B cell (primary cell): ENCODE data around the gene FBXO42. TPM values are rescaled to one million over a fixed set of nuclear protein-coding genes. Genes with fewer than 3 reads are reported as not detected.

Experiments used
- ATAC-seq: fragments of 200-7000 bp; cut with Tn5 transposase; one replicate; pipeline ENCODE4 v1.10.0; 2021; ENCODE audit warnings: low read depth, mild to moderate bottlenecking, moderate number of reproducible peaks, moderate library complexity
- CTCF ChIA-PET: fragments of 350-600 bp; sonication (Branson Sonifier 250); formaldehyde crosslinking; loops from one replicate; lab custom pipeline; 2021; ENCODE audit warnings: antibody characterized with exemption, inconsistent platforms; lab: Charles Lee
- POLR2A ChIA-PET: fragments of 350-600 bp; sonication (Branson Sonifier 250); formaldehyde crosslinking; loops from one replicate; lab custom pipeline; 2021; ENCODE audit warnings: antibody characterized with exemption; lab: Charles Lee
- DNase-seq: peaks from one replicate; pipeline ENCODE4 v3.0.0; 2013
- H2AFZ ChIP-seq: 2 replicates; pipeline ENCODE4 v1.6.1; 2012; ENCODE audit warnings: mild to moderate bottlenecking, low read depth, low read length; ENCODE audit not compliant: insufficient read depth, poor library complexity, severe bottlenecking
- H3K27ac ChIP-seq, 2 donors: 1 replicate in 1 of 2; 2 replicates in 1 of 2; pipeline ENCODE4 v1.5.1; 2012 to 2013; ENCODE audit warnings: low read length in 2 of 2, mild to moderate bottlenecking in 2 of 2, moderate library complexity in 1 of 2
- H3K27me3 ChIP-seq, 4 experiments: fragments of 200-600 bp in 1 of 4; sonication (generic) in 1 of 4; replicated peaks in 1 of 4; 1 replicate in 2 of 4; 2 replicates in 2 of 4; pipeline versions ENCODE4 v1.6.1 to v1.7.0; 2013 to 2016; ENCODE audit warnings: low read length in 3 of 4, mild to moderate bottlenecking in 2 of 4, mixed read lengths in 1 of 4, moderate library complexity in 1 of 4; ENCODE audit not compliant: insufficient read depth in 4 of 4, control insufficient read depth in 3 of 4; ENCODE audit errors: control extremely low read depth in 1 of 4
- H3K36me3 ChIP-seq, 2 experiments: replicated peaks in 1 of 2; 1 replicate in 1 of 2; 2 replicates in 1 of 2; pipeline versions ENCODE4 v1.6.1 to v1.7.1; 2013; ENCODE audit warnings: low read length in 1 of 2; ENCODE audit not compliant: insufficient read depth in 2 of 2, control insufficient read depth in 1 of 2; ENCODE audit errors: control extremely low read depth in 1 of 2, extremely low read depth in 1 of 2
- H3K4me1 ChIP-seq, 2 donors: fragments of 200-600 bp in 1 of 2; sonication (generic) in 1 of 2; 1 replicate in 1 of 2; 2 replicates in 1 of 2; pipeline versions ENCODE4 v1.5.1 to v1.6.1; 2013 to 2017; ENCODE audit warnings: low read length in 2 of 2; ENCODE audit not compliant: control insufficient read depth in 2 of 2, insufficient read depth in 2 of 2
- H3K4me2 ChIP-seq: replicated peaks from 2 replicates; pipeline ENCODE3; 2012; ENCODE audit warnings: mild to moderate bottlenecking, low read depth, low read length; ENCODE audit not compliant: poor library complexity, severe bottlenecking
- H3K4me3 ChIP-seq, 5 experiments: fragments of 200-600 bp in 1 of 5; sonication (generic) in 1 of 5; 1 replicate in 3 of 5; 2 replicates in 2 of 5; pipeline versions ENCODE4 v1.5.1 to v1.7.0; 2011 to 2016; ENCODE audit warnings: low read length in 4 of 5, mild to moderate bottlenecking in 4 of 5, low read depth in 2 of 5, control low read depth in 1 of 5, moderate library complexity in 1 of 5; ENCODE audit not compliant: insufficient read depth in 1 of 5; ENCODE audit errors: control extremely low read depth in 1 of 5, extremely low read depth in 1 of 5
- H3K79me2 ChIP-seq: fragments of 200-600 bp; sonication (generic); one replicate; pipeline ENCODE4 v1.6.0; 2016; ENCODE audit warnings: low read length; ENCODE audit not compliant: control insufficient read depth, insufficient read depth
- H3K9ac ChIP-seq: fragments of 200-600 bp; sonication (generic); 2 replicates; pipeline ENCODE4 v1.6.1; 2017; ENCODE audit warnings: mild to moderate bottlenecking, low read length, moderate library complexity
- H3K9me3 ChIP-seq, 3 donors: one replicate each; pipeline versions ENCODE4 v1.6.1 to v1.7.1; 2013; ENCODE audit warnings: low read length in 2 of 3; ENCODE audit not compliant: control insufficient read depth in 2 of 3, insufficient read depth in 1 of 3; ENCODE audit errors: control extremely low read depth in 1 of 3
- H4K20me1 ChIP-seq: 2 replicates; pipeline ENCODE4 v1.6.0; 2012; ENCODE audit warnings: mild to moderate bottlenecking, low read length; ENCODE audit not compliant: insufficient read depth, control insufficient read depth, poor library complexity, severe bottlenecking
- H3K27ac Mint-ChIP-seq: one replicate; pipeline ENCODE4 v1.8.0; 2021; ENCODE audit warnings: mixed read lengths
- H3K27me3 Mint-ChIP-seq: one replicate; pipeline ENCODE4 v1.8.0; 2021; ENCODE audit warnings: mixed read lengths
- H3K4me1 Mint-ChIP-seq: one replicate; pipeline ENCODE4 v1.8.0; 2021; ENCODE audit warnings: mixed read lengths
- H3K4me3 Mint-ChIP-seq: one replicate; pipeline ENCODE4 v1.8.0; 2021; ENCODE audit warnings: mixed read lengths
- H3K9me3 Mint-ChIP-seq: one replicate; pipeline ENCODE4 v1.8.0; 2022; ENCODE audit warnings: mixed read lengths; ENCODE audit not compliant: insufficient read depth
- CTCF ChIP-seq: fragments of 200-600 bp; IDR thresholded peaks from one replicate; pipeline ENCODE4 v1.8.0; 2022; ENCODE audit warnings: antibody characterized with exemption, mild to moderate bottlenecking
- EZH2 ChIP-seq: IDR thresholded peaks from 2 replicates; pipeline ENCODE4 v1.6.1; 2012; ENCODE audit warnings: borderline replicate concordance, low read depth, mild to moderate bottlenecking, moderate library complexity, low read length; ENCODE audit not compliant: insufficient read depth, poor library complexity, severe bottlenecking
- WGBS: methylation state at CpG from one replicate; pipeline ENCODE4 v1.1.5; 2013; ENCODE audit warnings: missing lambda C conversion rate; ENCODE audit not compliant: insufficient coverage; 5-methylcytosine and 5-hydroxymethylcytosine counted together
- intact Hi-C: fragments of 100-400 bp; cut with micrococcal nuclease; formaldehyde crosslinking; loops from one replicate; pipeline ENCODE4 v1.10.0; 2022
- polyA plus RNA-seq: library from polyadenylated mRNA; depleted of rRNA; stranded (reverse); fragments of >200 nt; gene quantifications from 2 replicates; pipeline ENCODE4 v1.2.3, GENCODE V29; 2012
- total RNA-seq, 2 donors: library from RNA; stranded (reverse); fragments of 120-200 nt in 1 of 2; gene quantifications; 1 replicate in 1 of 2; 2 replicates in 1 of 2; pipeline versions ENCODE4 v1.2.3 to v1.2.4, GENCODE V29; 2013 to 2022

Gene FBXO42
- total and polyA plus RNA-seq, 2 donors (not counting 1 experiment from before 2014, with no cell fraction given) = 17.2 to 33.1 TPM

- Histone ChIP-seq H2AFZ (no peak overlapping the region), H3K4me1 (peaks cover under 1 to 2% of the 10 kb centered on the region in 2 donors), H3K27ac (no peak overlapping the region), H4K20me1 (no peaks in the 10 kb centered on the region), H3K9me3 (no peaks in the 10 kb centered on the region), H3K79me2 (no peaks in the 10 kb centered on the region), H3K4me3 (no peak overlapping the region), H3K36me3 (peaks cover 0 to 6% of the 10 kb centered on the region in 2 experiments), H3K9ac (no peak overlapping the region), H3K4me2 (no peak overlapping the region), H3K27me3 (no peaks in the 10 kb centered on the region)
- Mint-ChIP-seq H3K4me1 (peaks cover 5% of the 10 kb centered on the region), H3K9me3 (no peaks in the 10 kb centered on the region), H3K27me3 (no peaks in the 10 kb centered on the region), H3K27ac (no peak overlapping the region), H3K4me3 (no peak overlapping the region)
- 97% methylated on average over 12 of the region's 17 CpGs for WGBS
- no peak for DNase-seq
- CTCF ChIA-PET = interaction anchor here (0.8 to 5.5 kb wide), 5 partner anchors 9 to 162 kb away, joined by 4 to 93 read pairs (median 8); no protein-coding TSS in a partner anchor
- POLR2A ChIA-PET = interaction anchor here (0.5 to 1.0 kb wide), 3 partner anchors 27 to 223 kb away, joined by 3 to 4 read pairs (median 4); no protein-coding TSS in a partner anchor
- TF ChIP-seq CTCF (no peak), EZH2 (no peak)
- intact Hi-C loops = no loop called here
- ATAC-seq = no peak
Observed at GRCh38 chr1:16242556-16243214, 109.6 kb downstream of the FBXO42 start.

GRCh38 chr1:16241221-16241708 lies 111.0 kb downstream of the FBXO42 start:
- Histone ChIP-seq H3K9ac (no peak overlapping the region), H4K20me1 (no peaks in the 10 kb centered on the region), H3K4me2 (no peak overlapping the region), H3K9me3 (no peaks in the 10 kb centered on the region), H3K4me1 (peaks cover 8 to 11% of the 10 kb centered on the region in 2 donors), H3K79me2 (no peaks in the 10 kb centered on the region), H3K36me3 (no peaks in the 10 kb centered on the region), H3K27ac (no peak overlapping the region), H2AFZ (no peak overlapping the region), H3K27me3 (no peaks in the 10 kb centered on the region), H3K4me3 (no peak overlapping the region)
- intact Hi-C loops = no loop called here
- POLR2A ChIA-PET = no interaction called here
- ATAC-seq = no peak
- Mint-ChIP-seq H3K9me3 (no peaks in the 10 kb centered on the region), H3K27me3 (no peaks in the 10 kb centered on the region), H3K4me3 (no peak overlapping the region), H3K4me1 (peaks cover 10% of the 10 kb centered on the region), H3K27ac (no peak overlapping the region)
- TF ChIP-seq EZH2 (no peak), CTCF (no peak)
- no peak for DNase-seq
- CTCF ChIA-PET = interaction anchor here (0.7 to 5.5 kb wide), 3 partner anchors 53 to 169 kb away, joined by 3 to 93 read pairs (median 4); no protein-coding TSS in a partner anchor
- WGBS = 88% methylated on average over 5 of the region's 10 CpGs
